Spleen (tissue), 11 donors: Measurements from ENCODE around the gene PABPC5. TPM values are rescaled to one million over a fixed set of nuclear protein-coding genes. Genes with fewer than 3 reads are reported as not detected.

Experiments
- polyA plus RNA-seq, 3 donors: library from polyadenylated mRNA; stranded (reverse); fragments of 200-250 nt; gene quantifications; one replicate each; pipeline ENCODE4 v1.2.1, GENCODE V29; 2013
- small RNA-seq, 4 donors: library from RNA; depleted of rRNA; stranded (forward); fragments of <200 nt; gene quantifications; one replicate each; pipeline ENCODE3, GENCODE V24; 2016
- total RNA-seq, 7 donors: library from RNA; depleted of rRNA in 3 of 7; stranded (reverse); fragments of >200 nt in 3 of 7; fragmentation: NEBNext Ultra II Directional in 4 of 7; extraction: Animal tissue kit (Norgen Biotek cat#: 25700) in 4 of 7; gene quantifications; one replicate each; pipeline versions ENCODE4 v1.1.0 to v1.2.1, GENCODE V29; 2016 to 2021
- donor health status: healthy with polysubstance abuse.
- donor health status: DM: no; HTN: no; CAD: no; lungs with moderate emphysema.
- donor health status: DM: no; HTN: no; CAD: no.
- donor health status: Bipolar disorder and iron deficiency.
- donor health status: healthy.
- donor health status: DM: no; HTN: no; CAD: no.
- donor health status: DM: yes; HTN: yes; CAD: no.

PABPC5 gene
- total and polyA plus RNA-seq, 10 donors = 0.41 to 4.8 (median 2.3) TPM

Small RNAs within 50 kb of the gene (small RNA-seq; reads per million reads assigned to genes)
- gene AL662874.1 = 0 reads per million in 4 donors
